Activated naive CD4-positive, alpha-beta T cell treated with anti-CD3 and anti-CD28 coated beads for 36 hours (primary cell): ENCODE results near the gene ANKRD29. TPM values are rescaled to one million over a fixed set of nuclear protein-coding genes. Genes with fewer than 3 reads are reported as not detected.
A peak's percentile ranks its signal among the peaks of the same experiment; 100 is the strongest.
"Not testable (repeated sequence)": the region's sequence is repeated elsewhere in the genome, so short reads cannot be mapped to it uniquely, and the experiment has no call there.

Experiments used
- CTCF ChIA-PET: fragments of 350-600 bp; sonication (Branson Sonifier 250); formaldehyde crosslinking; loops from one replicate; lab custom pipeline; 2021; ENCODE audit warnings: antibody characterized with exemption; lab: Charles Lee
- DNase-seq: peaks from one replicate; pipeline ENCODE4 v3.0.0-alpha.2; 2020
- H3K27ac Mint-ChIP-seq: one replicate; pipeline ENCODE4 v1.8.0; 2021; ENCODE audit warnings: mild to moderate bottlenecking, mixed read lengths
- H3K27me3 Mint-ChIP-seq: one replicate; pipeline ENCODE4 v1.8.0; 2021; ENCODE audit warnings: low read depth, mixed read lengths
- H3K36me3 Mint-ChIP-seq: one replicate; pipeline ENCODE4 v1.8.0; 2021; ENCODE audit warnings: low read depth, mixed read lengths
- H3K4me1 Mint-ChIP-seq: one replicate; pipeline ENCODE4 v1.8.0; 2021; ENCODE audit warnings: low read depth, mixed read lengths
- H3K4me3 Mint-ChIP-seq: one replicate; pipeline ENCODE4 v1.8.0; 2021; ENCODE audit warnings: mild to moderate bottlenecking, moderate library complexity, mixed read lengths
- H3K9me3 Mint-ChIP-seq: one replicate; pipeline ENCODE4 v1.8.0; 2021; ENCODE audit warnings: mixed read lengths
- intact Hi-C: fragments of 100-400 bp; cut with micrococcal nuclease; formaldehyde crosslinking; loops from one replicate; pipeline ENCODE4 v1.15.1; 2023
- total RNA-seq, 2 experiments: library from RNA; stranded (reverse); gene quantifications; one replicate each; pipeline ENCODE4 v1.2.3, GENCODE V29; 2021

The ANKRD29 gene
- total RNA-seq, 2 experiments from 2014 or later, result not detected

DNA sequence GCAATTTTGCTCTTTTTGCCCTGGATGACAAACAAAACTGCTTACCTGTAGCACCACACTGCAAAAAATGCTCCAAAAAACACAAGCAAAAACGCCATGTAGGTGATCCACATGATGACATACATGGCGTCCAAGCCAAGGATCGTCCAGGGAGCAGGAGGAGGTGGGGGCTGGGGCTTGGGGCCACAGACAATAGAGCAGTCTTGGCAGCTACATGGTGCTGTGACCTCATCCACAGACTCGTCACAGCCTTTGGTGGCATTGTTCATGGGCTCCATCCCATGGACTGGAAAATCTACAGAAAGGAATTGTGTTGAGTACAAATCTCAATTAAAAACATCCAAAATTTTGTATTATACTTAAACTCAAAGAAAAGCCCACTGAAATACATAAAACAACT is 102.5 kb downstream of the ANKRD29 start:
- Mint-ChIP-seq H3K27ac (no peak overlapping the region), H3K9me3 (no peaks in the 10 kb centered on the region), H3K4me3 (no peak overlapping the region), H3K36me3 (peaks cover 41% of the 10 kb centered on the region), H3K27me3 (no peaks in the 10 kb centered on the region), H3K4me1 (peaks cover 7% of the 10 kb centered on the region)
- no peak for DNase-seq
- CTCF ChIA-PET, result no interaction called here
- intact Hi-C loops, result no loop called here

DNA sequence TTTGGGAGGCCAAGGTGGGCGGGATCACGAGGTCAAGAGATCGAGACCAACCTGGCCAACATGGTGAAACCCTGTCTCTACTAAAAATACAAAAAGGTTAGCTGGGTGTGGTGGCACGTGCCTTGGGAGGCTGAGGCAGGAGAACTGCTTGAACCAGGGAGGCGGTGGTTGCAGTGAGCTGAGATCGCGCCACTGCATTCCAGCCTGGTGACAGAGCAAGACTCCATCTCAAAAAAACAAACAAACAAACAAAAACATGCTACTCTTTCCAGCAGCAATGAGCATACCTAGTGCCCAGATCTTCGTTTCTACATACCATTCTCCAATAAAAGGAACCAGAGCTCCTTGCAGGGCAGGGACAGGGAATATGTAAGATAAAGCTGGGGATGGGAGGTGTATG is 105.2 kb downstream of the ANKRD29 start:
- H3K27me3 Mint-ChIP-seq, DNase-seq, H3K4me3 Mint-ChIP-seq, H3K27ac Mint-ChIP-seq, H3K4me1 Mint-ChIP-seq, CTCF ChIA-PET, H3K9me3 Mint-ChIP-seq, intact Hi-C loops: not testable (repeated sequence)
- peaks cover 49% of the 10 kb centered on the region for H3K36me3 Mint-ChIP-seq

DNA sequence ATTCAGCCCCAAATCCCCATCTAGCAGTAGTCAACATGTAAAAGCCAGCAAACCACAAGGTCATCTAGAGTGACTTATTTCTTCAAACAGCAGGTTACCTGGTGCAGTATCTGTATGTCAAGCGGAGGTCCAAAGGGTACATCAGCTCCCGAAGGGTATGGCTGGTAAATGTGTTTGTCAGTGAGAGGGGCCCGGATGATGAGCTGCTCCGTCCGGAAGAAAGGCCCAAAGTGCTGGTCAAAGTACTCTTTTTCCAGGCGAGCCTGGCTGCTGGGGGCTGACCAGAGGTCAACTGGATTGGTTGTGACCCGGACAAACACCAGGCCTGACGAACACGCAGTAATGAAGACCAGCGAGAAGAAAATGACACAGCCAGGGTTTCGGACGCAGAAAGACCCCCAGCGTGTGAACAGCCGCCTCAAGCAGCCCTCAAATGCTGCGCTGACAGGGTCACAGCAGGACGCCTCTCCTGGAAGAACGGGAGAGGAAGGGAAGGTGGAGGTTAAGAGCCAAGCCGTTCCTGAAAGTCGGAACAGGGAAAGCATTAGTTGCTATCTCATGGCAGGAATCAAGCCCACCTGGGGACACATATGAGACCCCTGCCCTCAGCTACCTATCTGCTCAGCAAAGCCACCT is 106.4 kb downstream of the ANKRD29 start:
- DNase-seq, result no peak
- CTCF ChIA-PET, result no interaction called here
- no peaks in the 10 kb centered on the region for H3K27me3 Mint-ChIP-seq
- no peak overlapping the region for H3K27ac Mint-ChIP-seq
- intact Hi-C loops, result no loop called here
- H3K9me3 Mint-ChIP-seq, result no peaks in the 10 kb centered on the region
- H3K4me3 Mint-ChIP-seq, result no peak overlapping the region
- no peaks in the 10 kb centered on the region for H3K4me1 Mint-ChIP-seq
- H3K36me3 Mint-ChIP-seq, result peaks cover 54% of the 10 kb centered on the region

GRCh38 chr18:23553887-23554286 is 108.8 kb downstream of the ANKRD29 start:
- peaks cover 53% of the 10 kb centered on the region for H3K36me3 Mint-ChIP-seq
- H3K4me1 Mint-ChIP-seq, result no peaks in the 10 kb centered on the region
- no peak for DNase-seq
- CTCF ChIA-PET, result interaction anchor here (0.6 to 1.4 kb wide), 2 partner anchors 38 to 638 kb away, joined by 3 read pairs; no protein-coding TSS in a partner anchor
- no peaks in the 10 kb centered on the region for H3K27me3 Mint-ChIP-seq
- H3K9me3 Mint-ChIP-seq, result no peaks in the 10 kb centered on the region
- intact Hi-C loops, result no loop called here
- no peak overlapping the region for H3K27ac Mint-ChIP-seq
- no peak overlapping the region for H3K4me3 Mint-ChIP-seq

- no peak overlapping the region for H3K4me3 Mint-ChIP-seq
- intact Hi-C loops, result no loop called here
- no peak for DNase-seq
- CTCF ChIA-PET, result interaction anchor here (0.7 to 1.4 kb wide), 2 partner anchors 39 to 60 kb away, joined by 3 to 4 read pairs; no protein-coding TSS in a partner anchor
- H3K27me3 Mint-ChIP-seq, result no peaks in the 10 kb centered on the region
- H3K4me1 Mint-ChIP-seq, result no peaks in the 10 kb centered on the region
- peaks cover 50% of the 10 kb centered on the region for H3K36me3 Mint-ChIP-seq
- peak overlapping the region; percentile 54 for H3K27ac Mint-ChIP-seq
- H3K9me3 Mint-ChIP-seq, result no peaks in the 10 kb centered on the region
These were observed 110.2 kb downstream of the ANKRD29 start for GRCh38 chr18:23552505-23552904.

DNA sequence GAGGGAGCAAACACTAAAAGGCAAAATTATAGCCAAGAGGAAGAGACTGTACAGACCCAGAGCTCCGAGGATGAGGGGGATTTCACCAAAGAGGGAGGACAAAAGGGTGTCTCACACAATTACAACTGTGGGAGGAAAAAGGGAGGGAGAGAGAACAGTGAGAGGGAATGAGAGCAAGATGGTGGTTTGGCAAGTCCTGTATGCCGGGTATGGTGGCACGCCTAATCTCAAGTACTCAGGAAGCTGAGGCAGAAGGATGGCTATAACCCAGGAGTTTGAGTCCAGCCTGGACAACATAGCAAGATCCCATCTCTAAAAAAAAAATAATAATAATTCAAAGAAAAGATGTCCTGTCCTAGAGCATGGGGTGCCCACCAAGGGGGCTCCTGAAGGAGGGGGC is 110.7 kb downstream of the ANKRD29 start:
- Mint-ChIP-seq H3K9me3 (no peaks in the 10 kb centered on the region), H3K4me3 (no peak overlapping the region), H3K4me1 (no peaks in the 10 kb centered on the region), H3K27ac (no peak overlapping the region), H3K36me3 (peaks cover 48% of the 10 kb centered on the region), H3K27me3 (no peaks in the 10 kb centered on the region)
- no peak for DNase-seq
- intact Hi-C loops, result no loop called here
- CTCF ChIA-PET, result interaction anchor here (0.7 kb wide), 1 partner anchor 60 kb away, joined by 4 read pairs; no protein-coding TSS in a partner anchor

GRCh38 chr18:23550898-23551297 is 111.8 kb downstream of the ANKRD29 start:
- H3K27me3 Mint-ChIP-seq, result no peaks in the 10 kb centered on the region
- no peak for DNase-seq
- peaks cover 46% of the 10 kb centered on the region for H3K36me3 Mint-ChIP-seq
- intact Hi-C loops, result no loop called here
- no peak overlapping the region for H3K4me3 Mint-ChIP-seq
- no peak overlapping the region for H3K27ac Mint-ChIP-seq
- no peaks in the 10 kb centered on the region for H3K9me3 Mint-ChIP-seq
- H3K4me1 Mint-ChIP-seq, result no peaks in the 10 kb centered on the region
- CTCF ChIA-PET, result interaction anchor here (0.6 kb wide), 1 partner anchor 21 kb away, joined by 3 read pairs; no protein-coding TSS in a partner anchor

Other genes with a start within 250 kb of the ANKRD29 start
- 10 to 100 TPM; 53.8 to 59.5 TPM for gene RIOK3, start 209.6 kb downstream of the ANKRD29 start, total RNA-seq
- 10 to 100 TPM; 26.2 to 29.7 TPM for gene RMC1, start 159.4 kb downstream of the ANKRD29 start, total RNA-seq
- 10 to 100 TPM; 25.9 to 27.9 TPM for gene NPC1, start 76.4 kb downstream of the ANKRD29 start, total RNA-seq
- under 1 TPM; 0.05 to 0.10 TPM for gene LAMA3, start 26.5 kb upstream of the ANKRD29 start, total RNA-seq